PC-9 (cell line): ENCODE measurements around the gene ABR. TPM values are rescaled to one million over a fixed set of nuclear protein-coding genes. Genes with fewer than 3 reads are reported as not detected.
"Not testable (repeated sequence)": the region's sequence is repeated elsewhere in the genome, so short reads cannot be mapped to it uniquely, and the experiment has no call there.

Experiments used
- BruUV-seq: library from RNA; stranded (reverse); fragments of 400-500 nt; replicated peaks from 2 replicates; lab custom pipeline; 2021; lab: Mats Ljungman, UMichigan
- CTCF ChIA-PET: fragments of 300-600 bp; sonication (Branson Sonifier 250); formaldehyde crosslinking; loops from one replicate; lab custom pipeline; 2022; ENCODE audit warnings: antibody characterized with exemption; lab: Charles Lee
- POLR2A ChIA-PET: fragments of 300-600 bp; sonication (Branson Sonifier 250); formaldehyde crosslinking; loops from one replicate; lab custom pipeline; 2022; ENCODE audit warnings: antibody characterized with exemption; ENCODE audit not compliant: unreplicated experiment; lab: Charles Lee
- DNase-seq, 2 experiments: peaks; one replicate each; pipeline versions ENCODE4 v3.0.0 to v3.0.0-alpha.2; 2015 to 2022; ENCODE audit warnings: mixed read lengths in 1 of 2
- H2AFZ ChIP-seq: fragments of 200-600 bp; sonication (generic); 2 replicates; pipeline ENCODE4 v1.8.1; 2017; ENCODE audit warnings: antibody characterized with exemption
- H3F3A ChIP-seq: fragments of 200-600 bp; sonication (generic); 2 replicates; pipeline ENCODE4 v1.8.1; 2017; ENCODE audit warnings: antibody characterized with exemption, mild to moderate bottlenecking, low read depth; ENCODE audit not compliant: insufficient read depth
- H3K27ac ChIP-seq: fragments of 200-600 bp; sonication (generic); 2 replicates; pipeline ENCODE4 v1.6.1; 2016; ENCODE audit warnings: mixed run types
- H3K27me3 ChIP-seq: fragments of 200-600 bp; sonication (generic); 2 replicates; pipeline ENCODE4 v1.6.1; 2016; ENCODE audit warnings: low read depth, mixed run types; ENCODE audit not compliant: insufficient read depth
- H3K36me3 ChIP-seq: fragments of 200-600 bp; sonication (generic); 2 replicates; pipeline ENCODE4 v1.6.1; 2016; ENCODE audit warnings: low read depth, mixed run types
- H3K4me1 ChIP-seq: fragments of 200-600 bp; sonication (generic); replicated peaks from 2 replicates; pipeline ENCODE4 v1.6.1; 2016; ENCODE audit warnings: mixed run types; ENCODE audit not compliant: insufficient read depth
- H3K4me2 ChIP-seq: fragments of 200-600 bp; sonication (generic); 2 replicates; pipeline ENCODE4 v1.6.1; 2017; ENCODE audit warnings: mixed run types
- H3K4me3 ChIP-seq: fragments of 200-600 bp; sonication (generic); 2 replicates; pipeline ENCODE4 v1.6.1; 2016; ENCODE audit warnings: mixed run types
- H3K79me2 ChIP-seq: fragments of 200-600 bp; sonication (generic); 2 replicates; pipeline ENCODE4 v1.6.1; 2017; ENCODE audit warnings: low read depth, mixed run types
- H3K9me2 ChIP-seq: fragments of 200-600 bp; sonication (generic); 2 replicates; pipeline ENCODE4 v1.8.1; 2017; ENCODE audit warnings: mild to moderate bottlenecking; ENCODE audit not compliant: insufficient read depth
- H3K9me3 ChIP-seq: fragments of 200-600 bp; sonication (generic); 2 replicates; pipeline ENCODE4 v1.8.1; 2016; ENCODE audit warnings: low read depth; ENCODE audit not compliant: insufficient read depth
- H4K20me1 ChIP-seq: fragments of 200-600 bp; sonication (generic); 2 replicates; pipeline ENCODE4 v1.8.1; 2017; ENCODE audit not compliant: insufficient read depth
- CTCF ChIP-seq: fragments of 200-600 bp; sonication (generic); conservative IDR thresholded peaks from 2 replicates; pipeline ENCODE4 v1.6.1; 2017; ENCODE audit warnings: mixed run types, antibody characterized with exemption, mild to moderate bottlenecking, moderate library complexity
- EZH2 ChIP-seq: fragments of 200-600 bp; sonication (generic); IDR thresholded peaks from 2 replicates; pipeline ENCODE4 v1.8.0; 2017; ENCODE audit warnings: antibody characterized with exemption, low read depth
- intact Hi-C: fragments of 100-400 bp; cut with micrococcal nuclease; formaldehyde crosslinking; loops from one replicate; pipeline ENCODE4 v1.10.0; 2022; ENCODE audit not compliant: unreplicated experiment
- total RNA-seq: library from RNA; stranded (reverse); gene quantifications from 2 replicates; pipeline ENCODE4 v1.2.3, GENCODE V29; 2021

ABR gene
- total RNA-seq, 1 experiment from 2014 or later, result 76.0 TPM

- intact Hi-C loops, result no loop called here
- Histone ChIP-seq H3K27ac (peak overlapping the region; percentile 39; the same call in 1 of the 2 replicates), H3K4me1 (peaks cover 8% of the 10 kb centered on the region), H3K4me3 (peak overlapping the region; percentile 72), H3K9me3 (no peaks in the 10 kb centered on the region), H3K79me2 (no peaks in the 10 kb centered on the region), H3K27me3 (no peaks in the 10 kb centered on the region), H3K4me2 (peak overlapping the region; percentile 93), H3K9me2 (no peaks in the 10 kb centered on the region), H4K20me1 (no peaks in the 10 kb centered on the region), H3K36me3 (no peaks in the 10 kb centered on the region), H3F3A (peaks cover 13% of the 10 kb centered on the region), H2AFZ (peak overlapping the region; percentile 99)
- BruUV-seq, result no TSS peak
- peak; percentile 55 to 64 for DNase-seq
- peak; percentile 28; the same call in 1 of the 2 replicates for TF ChIP-seq CTCF
- TF ChIP-seq EZH2, result no peak
- CTCF ChIA-PET, result no interaction called here
- POLR2A ChIA-PET, result interaction anchor here (0.6 to 0.7 kb wide), 2 partner anchors 16 to 515 kb away, joined by 3 to 6 read pairs; no protein-coding TSS in a partner anchor
These were observed 23.6 kb upstream of the ABR start for GRCh38 chr17:1203111-1203966.

- Histone ChIP-seq H3K79me2 (no peaks in the 10 kb centered on the region), H3K27ac (no peak overlapping the region), H3K9me3 (no peaks in the 10 kb centered on the region), H3K9me2 (no peaks in the 10 kb centered on the region), H3K4me2 (no peak overlapping the region), H2AFZ (no peak overlapping the region), H4K20me1 (no peaks in the 10 kb centered on the region), H3K27me3 (no peaks in the 10 kb centered on the region), H3K4me1 (peaks cover 8% of the 10 kb centered on the region), H3F3A (peaks cover 13% of the 10 kb centered on the region), H3K36me3 (no peaks in the 10 kb centered on the region), H3K4me3 (no peak overlapping the region)
- no TSS peak for BruUV-seq
- intact Hi-C loops, result no loop called here
- TF ChIP-seq CTCF (no peak), EZH2 (no peak)
- ChIA-PET CTCF (interaction anchor here (0.6 kb wide), 1 partner anchor 660 kb away, joined by 4 read pairs; no protein-coding TSS in a partner anchor), POLR2A (no interaction called here)
- DNase-seq, result no peak
These were observed 22.5 kb upstream of the ABR start for GRCh38 chr17:1202291-1202690.

- no peaks in the 10 kb centered on the region for H3K27me3 ChIP-seq
- TF ChIP-seq EZH2, result no peak
- no peak for TF ChIP-seq CTCF
- H3K4me3 ChIP-seq, result no peak overlapping the region
- no peaks in the 10 kb centered on the region for H3K9me2 ChIP-seq
- H3K36me3 ChIP-seq, result no peaks in the 10 kb centered on the region
- intact Hi-C loops, result no loop called here
- no TSS peak for BruUV-seq
- H3K79me2 ChIP-seq, result no peaks in the 10 kb centered on the region
- no peaks in the 10 kb centered on the region for H3K9me3 ChIP-seq
- no peak overlapping the region for H3K4me2 ChIP-seq
- H3K4me1 ChIP-seq, result peaks cover 8% of the 10 kb centered on the region
- no peak overlapping the region for H3K27ac ChIP-seq
- CTCF ChIA-PET, result interaction anchor here (0.6 kb wide), 1 partner anchor 143 kb away, joined by 3 read pairs; no protein-coding TSS in a partner anchor
- no peak overlapping the region for H2AFZ ChIP-seq
- no peak for DNase-seq
- H3F3A ChIP-seq, result peaks cover 13% of the 10 kb centered on the region
- POLR2A ChIA-PET, result no interaction called here
- H4K20me1 ChIP-seq, result no peaks in the 10 kb centered on the region
These were observed 21.4 kb upstream of the ABR start for GRCh38 chr17:1201132-1201702.

GRCh38 chr17:1199271-1199743 is 19.5 kb upstream of the ABR start:
- H3K27ac ChIP-seq, H3K4me1 ChIP-seq, DNase-seq, H3K9me2 ChIP-seq, POLR2A ChIA-PET, H3K9me3 ChIP-seq, BruUV-seq, H3K4me3 ChIP-seq, H2AFZ ChIP-seq, H3K79me2 ChIP-seq, H3K36me3 ChIP-seq, H4K20me1 ChIP-seq, CTCF ChIA-PET, H3K4me2 ChIP-seq, H3K27me3 ChIP-seq, intact Hi-C loops: not testable (repeated sequence)
- peaks cover 10% of the 10 kb centered on the region for H3F3A ChIP-seq
